Kidney (tissue), 14 donors: ENCODE data around the gene JAZF1. TPM values are rescaled to one million over a fixed set of nuclear protein-coding genes. Genes with fewer than 3 reads are reported as not detected.
A peak's percentile ranks its signal among the peaks of the same experiment; 100 is the strongest.

Experiments used
- DNase-seq, 5 donors: peaks; one replicate each; pipeline ENCODE4 v3.0.0-alpha.2; 2013 to 2020
- FAIRE-seq: peaks from 2 replicates; lab custom pipeline; 2012; peaks lifted over from hg19 to GRCh38; lab: Jason Lieb, UNC
- H3K27ac ChIP-seq, 2 donors: one replicate each; pipeline ENCODE4 v1.7.0; 2013; ENCODE audit warnings: low read depth in 2 of 2, low read length in 2 of 2, inconsistent platforms in 1 of 2
- H3K27me3 ChIP-seq: one replicate; pipeline ENCODE4 v1.7.1; 2013; ENCODE audit warnings: low read length, inconsistent platforms; ENCODE audit not compliant: control insufficient read depth, insufficient read depth
- H3K36me3 ChIP-seq, 3 donors: one replicate each; pipeline versions ENCODE4 v1.7.0 to v1.7.1; 2013; ENCODE audit warnings: low read length in 3 of 3, control low read depth in 1 of 3, inconsistent platforms in 1 of 3; ENCODE audit not compliant: insufficient read depth in 3 of 3, control insufficient read depth in 2 of 3
- H3K4me1 ChIP-seq, 3 donors: one replicate each; pipeline versions ENCODE4 v1.7.0 to v1.7.1; 2013; ENCODE audit warnings: low read length in 3 of 3, inconsistent platforms in 1 of 3, low read depth in 1 of 3; ENCODE audit not compliant: control insufficient read depth in 2 of 3, insufficient read depth in 2 of 3
- H3K4me3 ChIP-seq, 3 donors: one replicate each; pipeline versions ENCODE4 v1.7.0 to v1.8.1; 2013; ENCODE audit warnings: low read length in 3 of 3, control low read depth in 1 of 3, inconsistent platforms in 1 of 3
- H3K9ac ChIP-seq, 3 donors: one replicate each; pipeline versions ENCODE4 v1.7.0 to v1.7.1; 2013; ENCODE audit warnings: low read length in 3 of 3, control low read depth in 1 of 3, inconsistent platforms in 1 of 3
- H3K9me3 ChIP-seq, 3 donors: one replicate each; pipeline versions ENCODE4 v1.7.0 to v1.7.1; 2013; ENCODE audit warnings: low read length in 3 of 3, control low read depth in 1 of 3, inconsistent platforms in 1 of 3; ENCODE audit not compliant: control insufficient read depth in 2 of 3, insufficient read depth in 1 of 3
- intact Hi-C: fragments of 100-400 bp; cut with DNase I; formaldehyde crosslinking; loops from one replicate; pipeline ENCODE4 v1.11.1; 2022
- polyA plus RNA-seq: library from polyadenylated mRNA; stranded (reverse); fragments of 350-450 nt; fragmentation: Illumina TruSeq; extraction: RNeasy Lipid Tissue Mini Kit (QIAGEN cat#74804); gene quantifications from one replicate; pipeline ENCODE4 v1.2.3, GENCODE V29; 2014; ENCODE audit warnings: low read depth, low replicate concordance; ENCODE audit not compliant: insufficient read depth
- total RNA-seq: library from RNA; stranded (reverse); fragmentation: NEBNext Ultra II Directional; extraction: Animal tissue kit (Norgen Biotek cat#: 25700); gene quantifications from one replicate; pipeline ENCODE4 v1.2.1, GENCODE V29; 2021
- TF ChIP-seq, protein P1 (sequence below): IDR thresholded peaks from 3 replicates; pipeline ENCODE4 v1.5.1; 2012; ENCODE audit warnings: mild to moderate bottlenecking, moderate library complexity, borderline replicate concordance; ENCODE audit not compliant: insufficient read depth; ENCODE audit errors: extremely low read depth
- donor health status: control.
- donor health status: control.
- donor health status: control.
- donor health status: control.
- donor health status: control.
- donor health status: DM: yes; HTN: yes; CAD: no.
- donor health status: Normal renal cell carcinoma (clear cell type).

JAZF1 gene
- total and polyA plus RNA-seq, 2 donors from 2014 or later: 5.7 to 13.1 TPM

DNA sequence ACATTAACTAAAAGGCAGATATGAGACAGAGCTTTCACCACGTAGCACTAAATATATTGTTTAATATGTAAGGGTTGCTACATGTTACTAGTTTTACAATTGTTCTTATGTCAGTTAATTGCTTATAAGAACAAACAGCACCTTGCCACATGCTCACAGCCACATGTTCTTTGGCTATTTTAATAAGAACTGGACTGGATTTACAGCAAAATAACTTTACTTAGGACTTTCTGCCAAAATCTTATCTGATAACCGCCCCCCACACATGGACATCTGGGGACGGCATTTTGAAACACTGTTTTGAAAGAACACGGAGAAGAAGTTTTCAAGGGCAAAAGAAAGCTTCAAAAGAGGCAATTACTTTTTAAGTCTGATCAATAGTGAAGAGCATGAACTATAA is 45.3 kb downstream of the JAZF1 start:
- H3K27ac ChIP-seq: no peak overlapping the region
- DNase-seq: peak in 1 of 5 donors; percentile 37

DNA sequence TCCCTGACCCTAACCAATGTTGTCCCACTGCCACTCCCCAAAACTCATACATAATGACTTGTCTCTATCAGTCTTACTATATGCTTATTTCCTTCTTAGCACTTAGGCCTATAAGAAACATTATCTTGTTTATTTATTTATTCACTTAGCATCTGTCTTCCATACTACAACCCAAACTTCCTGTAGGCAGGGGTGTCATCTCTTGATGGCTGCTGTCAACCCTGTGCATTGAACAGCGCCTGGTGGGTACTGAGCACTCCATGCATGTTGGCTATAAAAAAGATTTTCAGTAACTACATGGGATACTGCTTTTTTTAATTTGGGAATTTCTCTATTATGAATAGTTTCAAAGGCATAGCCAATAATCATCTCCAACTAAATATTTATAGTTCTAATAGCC is 46.7 kb downstream of the JAZF1 start:
- intact Hi-C loops: no loop called here
- TF ChIP-seq, protein P1, sequence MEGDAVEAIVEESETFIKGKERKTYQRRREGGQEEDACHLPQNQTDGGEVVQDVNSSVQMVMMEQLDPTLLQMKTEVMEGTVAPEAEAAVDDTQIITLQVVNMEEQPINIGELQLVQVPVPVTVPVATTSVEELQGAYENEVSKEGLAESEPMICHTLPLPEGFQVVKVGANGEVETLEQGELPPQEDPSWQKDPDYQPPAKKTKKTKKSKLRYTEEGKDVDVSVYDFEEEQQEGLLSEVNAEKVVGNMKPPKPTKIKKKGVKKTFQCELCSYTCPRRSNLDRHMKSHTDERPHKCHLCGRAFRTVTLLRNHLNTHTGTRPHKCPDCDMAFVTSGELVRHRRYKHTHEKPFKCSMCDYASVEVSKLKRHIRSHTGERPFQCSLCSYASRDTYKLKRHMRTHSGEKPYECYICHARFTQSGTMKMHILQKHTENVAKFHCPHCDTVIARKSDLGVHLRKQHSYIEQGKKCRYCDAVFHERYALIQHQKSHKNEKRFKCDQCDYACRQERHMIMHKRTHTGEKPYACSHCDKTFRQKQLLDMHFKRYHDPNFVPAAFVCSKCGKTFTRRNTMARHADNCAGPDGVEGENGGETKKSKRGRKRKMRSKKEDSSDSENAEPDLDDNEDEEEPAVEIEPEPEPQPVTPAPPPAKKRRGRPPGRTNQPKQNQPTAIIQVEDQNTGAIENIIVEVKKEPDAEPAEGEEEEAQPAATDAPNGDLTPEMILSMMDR: no peak
- H3K4me3 ChIP-seq: no peak overlapping the region
- H3K9me3 ChIP-seq: no peaks in the 10 kb centered on the region
- no peak for FAIRE-seq
- H3K27ac ChIP-seq: no peak overlapping the region
- no peaks in the 10 kb centered on the region for H3K36me3 ChIP-seq
- DNase-seq: no peak
- no peak overlapping the region for H3K9ac ChIP-seq
- H3K27me3 ChIP-seq: no peaks in the 10 kb centered on the region
- H3K4me1 ChIP-seq: no peaks in the 10 kb centered on the region

More for the DNA sequence above, 45.3 kb downstream of the JAZF1 start:
- Histone ChIP-seq H3K9me3 (no peaks in the 10 kb centered on the region), H3K36me3 (no peaks in the 10 kb centered on the region), H3K4me3 (no peak overlapping the region), H3K4me1 (no peaks in the 10 kb centered on the region), H3K9ac (no peak overlapping the region), H3K27me3 (no peaks in the 10 kb centered on the region)
- FAIRE-seq: no peak
- TF ChIP-seq, protein P1: no peak
- intact Hi-C loops: no loop called here

DNA sequence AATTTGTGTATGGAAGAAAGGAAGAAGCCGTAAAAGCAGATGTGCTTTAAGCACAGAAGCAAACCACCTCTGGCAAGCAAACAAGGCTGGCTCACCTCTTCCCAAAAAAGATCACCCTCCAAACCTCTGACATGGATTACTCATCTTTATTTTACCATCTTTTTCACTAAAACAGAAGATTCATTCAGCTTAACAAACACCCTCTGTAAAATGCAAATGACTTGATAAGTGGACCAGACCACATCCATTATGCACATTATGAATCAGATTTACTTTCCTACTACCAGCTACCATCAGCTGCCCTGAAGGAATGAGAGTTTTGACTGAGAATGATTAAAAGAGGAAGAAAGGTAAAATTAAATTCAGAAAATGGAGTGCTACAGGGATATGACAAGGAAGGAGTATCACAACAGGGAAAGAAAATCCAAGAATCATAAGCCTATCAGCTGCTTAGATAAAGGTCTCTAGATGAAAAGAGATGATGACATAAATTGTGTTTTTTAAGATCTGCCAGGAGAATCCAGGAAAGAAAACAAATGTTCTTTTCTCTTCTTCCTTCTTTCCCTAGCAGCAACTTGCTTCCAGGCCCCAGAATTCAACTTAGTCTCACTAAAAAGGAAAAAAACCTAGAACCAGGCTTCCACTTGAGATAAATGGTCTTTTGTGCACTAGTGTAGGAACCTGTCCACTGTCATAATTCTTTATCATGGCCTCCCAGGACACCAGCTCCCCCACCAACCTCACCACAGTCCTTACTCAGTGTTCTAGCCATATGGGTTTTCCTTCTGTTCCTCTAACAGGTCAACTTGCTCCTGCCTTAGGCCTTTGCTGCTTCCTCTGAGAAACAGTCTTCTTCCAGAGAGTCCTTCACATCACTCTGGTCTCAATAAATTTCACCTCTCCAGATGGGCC is 47.4 kb downstream of the JAZF1 start:
- FAIRE-seq: no peak
- Histone ChIP-seq H3K36me3 (no peaks in the 10 kb centered on the region), H3K4me1 (no peaks in the 10 kb centered on the region), H3K27me3 (no peaks in the 10 kb centered on the region), H3K9me3 (no peaks in the 10 kb centered on the region), H3K27ac (no peak overlapping the region), H3K9ac (no peak overlapping the region), H3K4me3 (no peak overlapping the region)
- TF ChIP-seq, protein P1: no peak
- no peak for DNase-seq
- intact Hi-C loops: no loop called here
